Measurements from ENCODE around the gene LCE5A.
A peak's percentile ranks its signal among the peaks of the same experiment; 100 is the strongest.
"Not testable (repeated sequence)": the region's sequence is repeated elsewhere in the genome, so short reads cannot be mapped to it uniquely, and the experiment has no call there.

Gene LCE5A

DNA sequence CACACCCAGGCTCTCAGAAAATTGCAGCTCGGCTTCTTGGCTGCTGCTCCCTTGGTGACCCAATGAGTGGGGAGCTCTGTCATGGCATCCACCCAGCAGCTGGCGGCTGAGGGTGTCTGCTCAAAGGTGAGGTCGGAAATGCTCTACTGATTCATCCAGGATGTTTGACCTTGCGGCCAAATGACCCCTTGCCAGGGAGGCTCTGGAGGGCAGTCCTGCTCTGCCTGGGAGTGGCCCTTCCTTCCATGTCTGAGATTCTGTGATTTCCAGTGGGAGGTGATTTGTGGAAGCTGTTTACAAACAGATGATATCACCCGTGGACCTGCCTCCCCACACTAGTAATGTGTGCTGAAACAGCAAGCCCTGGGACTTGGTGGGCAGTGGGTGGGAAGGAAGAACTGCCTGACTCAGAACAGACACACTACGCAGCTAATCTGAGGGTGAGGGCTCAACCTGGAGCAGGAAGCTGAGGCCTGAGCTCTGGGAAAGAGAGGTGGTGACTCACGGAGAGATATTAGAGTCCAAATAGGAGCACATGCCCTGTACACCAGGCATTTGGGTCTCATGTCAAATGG lies 6.7 kb downstream of the LCE5A start:
- no peak for DNase-seq

DNA sequence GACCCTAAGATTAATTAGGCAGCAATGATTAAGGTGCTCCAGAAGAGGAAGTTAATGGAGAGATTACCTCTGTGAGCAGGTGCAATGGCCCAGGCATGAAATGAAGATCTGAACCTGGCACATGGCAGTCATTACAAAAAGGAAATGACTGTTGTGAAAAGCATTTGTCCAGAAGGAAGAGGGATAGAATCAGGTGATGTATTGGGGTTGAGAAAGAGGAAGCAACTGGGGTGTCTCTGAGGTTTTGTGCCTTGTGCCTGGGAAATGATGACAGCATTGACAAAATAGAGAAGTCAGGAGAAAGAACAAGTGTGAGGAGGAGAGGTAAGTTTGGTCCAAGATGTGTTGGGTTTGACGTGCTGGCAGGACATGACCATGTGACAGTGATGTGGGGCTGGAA lies 9.2 kb downstream of the LCE5A start:
- no peak for DNase-seq

- no peak for DNase-seq
Observed at GRCh38 chr1:152520561-152521090, 10.0 kb downstream of the LCE5A start.

- no peak for DNase-seq
Observed at GRCh38 chr1:152525080-152525641, 14.6 kb downstream of the LCE5A start.

DNA sequence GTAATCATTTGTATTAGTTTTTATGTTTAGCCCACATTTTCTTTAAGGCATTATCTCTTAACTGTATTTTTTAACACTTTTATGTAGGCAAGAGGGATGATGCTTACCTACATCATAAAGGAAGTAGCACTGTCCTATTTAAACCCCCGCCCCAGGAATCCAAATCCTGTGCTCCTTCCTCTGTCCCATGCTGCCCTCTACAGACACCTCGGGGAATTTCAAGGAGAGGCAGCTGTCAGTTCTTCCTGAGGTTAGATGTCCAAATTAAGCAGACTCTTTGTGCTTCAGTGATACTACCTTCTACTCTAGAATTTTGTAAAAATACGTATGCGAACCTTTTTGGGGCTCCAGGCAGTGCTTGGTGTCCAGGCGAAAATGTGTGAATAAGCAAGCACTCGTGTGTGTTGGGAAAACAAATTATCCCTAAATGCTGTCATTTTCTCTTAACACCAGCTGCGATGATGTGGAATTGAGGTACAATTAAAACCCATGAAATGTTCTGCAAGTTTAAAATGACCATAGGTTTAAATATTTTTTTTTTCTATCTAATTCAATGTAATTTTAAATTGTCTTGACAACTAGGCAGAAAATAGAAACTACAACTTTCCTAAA lies 22.8 kb downstream of the LCE5A start:
- DNase-seq, result peak; percentile 43

DNA sequence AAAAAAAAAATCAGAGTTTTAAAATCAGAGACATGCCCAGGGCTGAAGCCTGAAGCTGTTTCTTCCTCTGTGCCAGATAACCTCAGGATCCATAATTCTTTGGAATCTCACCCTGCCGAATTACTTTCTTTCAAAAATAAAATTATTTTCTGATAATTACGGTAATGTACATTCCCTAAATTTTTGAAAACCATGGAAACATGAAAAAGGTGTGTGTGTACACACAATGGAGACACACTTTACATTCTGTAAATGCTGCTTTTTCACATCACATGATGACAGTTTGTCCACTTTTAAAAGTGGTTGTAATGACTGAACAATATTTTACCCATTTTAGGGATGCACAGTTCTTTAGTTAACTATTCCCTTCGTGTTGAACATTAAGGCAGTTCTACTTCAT lies 25.2 kb downstream of the LCE5A start:
- DNase-seq, result no peak

DNA sequence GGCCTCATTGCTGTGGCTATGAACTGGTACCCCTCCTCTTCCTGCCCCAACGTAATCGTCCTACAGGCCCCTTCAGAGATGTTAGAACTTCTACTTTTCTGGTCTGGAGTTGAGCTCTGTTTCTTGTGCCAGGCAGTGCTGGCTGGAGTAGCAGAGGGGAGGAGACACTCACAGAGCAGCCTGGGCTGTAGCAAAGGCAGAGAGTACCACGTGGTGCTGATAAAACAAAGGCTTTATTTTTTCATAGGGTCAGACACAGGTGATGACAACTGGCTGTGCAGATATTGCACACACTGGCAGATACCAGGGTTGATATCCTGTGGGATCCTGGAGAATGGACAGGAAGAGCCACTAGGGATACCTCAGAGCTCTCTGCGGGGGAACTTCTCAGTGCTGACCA lies 26.9 kb downstream of the LCE5A start:
- no peak for DNase-seq

- DNase-seq, result no peak
Observed at GRCh38 chr1:152539901-152540300, 29.3 kb downstream of the LCE5A start.

DNA sequence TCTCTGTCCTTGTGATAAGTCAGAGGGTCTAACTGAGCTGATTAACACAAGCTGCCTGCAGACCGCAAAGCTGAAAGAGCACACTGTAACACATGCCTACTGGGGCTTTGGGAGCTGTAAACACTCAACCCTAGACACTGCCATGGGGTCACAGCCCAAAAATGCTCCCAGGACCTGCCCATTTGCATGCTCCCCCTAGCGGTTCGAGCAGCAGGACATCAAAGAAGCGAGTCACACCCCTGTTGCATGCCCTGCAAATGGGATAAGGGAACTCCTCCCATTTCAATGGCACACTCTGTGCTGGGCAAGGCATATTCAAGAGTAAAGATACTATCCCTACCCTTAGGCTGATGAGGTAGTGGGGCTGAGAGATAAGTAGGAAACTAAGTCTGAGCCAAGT lies 33.2 kb downstream of the LCE5A start:
- DNase-seq, result no peak

GRCh38 chr1:152546704-152547103 lies 36.1 kb downstream of the LCE5A start:
- no peak for DNase-seq

DNA sequence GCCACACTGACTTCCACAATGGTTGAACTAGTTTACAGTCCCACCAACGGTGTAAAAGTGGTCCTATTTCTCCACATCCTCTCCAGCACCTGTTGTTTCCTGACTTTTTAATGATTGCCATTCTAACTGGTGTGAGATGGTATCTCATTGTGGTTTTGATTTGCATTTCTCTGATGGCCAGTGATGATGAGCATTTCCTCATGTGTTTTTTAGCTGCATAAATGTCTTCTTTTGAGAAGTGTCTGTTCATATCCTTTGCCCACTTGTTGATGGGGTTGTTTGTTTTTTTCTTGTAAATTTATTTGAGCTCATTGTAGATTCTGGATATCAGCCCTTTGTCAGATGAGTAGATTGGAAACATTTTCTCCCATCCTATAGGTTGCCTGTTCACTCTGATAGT lies 37.8 kb downstream of the LCE5A start:
- not testable (repeated sequence) for DNase-seq
